Measurements from ENCODE around the gene ATP5PO. TPM values are rescaled to one million over a fixed set of nuclear protein-coding genes. Genes with fewer than 3 reads are reported as not detected.
A peak's percentile ranks its signal among the peaks of the same experiment; 100 is the strongest.

Gene ATP5PO
- total RNA-seq (2021; ENCODE audit: unreplicated experiment): 190 TPM
- 219 TPM for polyA plus RNA-seq (2012; ENCODE audit: insufficient read length)
- percentile 97 among the genes with signal in this experiment for Bru-seq, nascent RNA
- BruChase-seq, experiment 1, labeled RNA remaining after a 2-hour chase: percentile 97 among the genes with signal in this experiment
- BruChase-seq, experiment 2, labeled RNA remaining after a 6-hour chase: percentile 99 among the genes with signal in this experiment
- long read RNA-seq, transcript ATP5PO-201 (7 exons, 932 nt): major isoform, 155 of 173 reads
- long read RNA-seq, partial matches to known transcripts: 9 of 173 reads
- long read RNA-seq, other reads (novel, unspliced or antisense): 9 of 173 reads

DNA sequence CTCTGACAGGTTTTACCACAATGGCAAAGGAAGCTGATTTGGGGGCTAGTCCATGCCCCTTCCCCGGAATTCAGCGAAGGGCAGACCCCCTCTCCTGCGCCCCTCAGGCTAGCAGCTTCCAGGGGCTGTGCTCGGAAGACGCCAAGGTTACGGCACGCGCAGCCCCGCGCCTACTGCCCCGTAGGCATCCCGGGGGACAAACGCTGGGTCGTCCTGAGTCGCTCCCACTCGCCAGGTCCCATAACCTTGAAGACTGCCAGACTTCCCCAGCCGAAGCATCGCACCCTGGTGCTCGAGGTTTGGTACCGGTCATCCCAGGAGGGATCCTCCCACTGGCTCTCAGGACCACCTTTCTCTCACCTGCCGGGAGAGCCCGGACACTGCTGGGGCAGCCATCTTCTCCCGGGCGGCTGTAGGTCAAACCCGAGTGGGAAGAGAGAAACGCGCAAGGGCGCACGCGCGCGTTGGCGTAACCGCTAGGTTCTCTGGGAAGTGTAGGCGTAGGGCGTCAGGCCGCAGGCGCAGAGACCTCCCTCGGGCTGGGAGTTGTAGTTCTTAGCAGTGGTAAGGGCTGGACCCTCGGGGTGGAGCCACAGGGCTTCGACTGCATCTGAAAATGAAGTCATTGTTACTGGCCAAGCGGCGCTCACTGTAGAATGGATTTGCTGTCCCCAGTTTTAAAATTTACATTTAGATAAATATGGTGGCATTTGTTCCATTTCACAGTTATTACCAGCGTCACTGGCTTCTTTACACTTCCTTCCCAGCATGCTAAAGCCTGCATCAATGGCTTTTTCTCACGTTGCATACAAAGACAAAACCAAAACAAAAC is at the start of gene ATP5PO:
ATP5PO (minus strand) TSS at position 437 of the 832 bp plus-strand sequence; CDS start at position 396, 41 bp downstream.
- ChIA-PET POLR2A (interaction anchor here (0.6 kb wide), 2 partner anchors 128 to 327 kb away, joined by 3 read pairs; partner anchors contain the start of gene DONSON), CTCF (no interaction called here)
- intact Hi-C loops (cut with micrococcal nuclease; ENCODE audit: unreplicated experiment) (no loop called here), in situ Hi-C loops (cut with HindIII; ENCODE audit: low pct_unique_long_range_greater_than_20kb, low sequenced_read_pairs) (no loop called here)
- TSS peak; percentile 66 for BruUV-seq (replicated peaks)
- peaks cover 4% of the 10 kb centered on the region; the same call in 1 of the 2 replicates for H3K4me1 ChIP-seq (ENCODE audit: control insufficient read depth, insufficient read depth, low read length)
- H3K9me3 ChIP-seq (ENCODE audit: control insufficient read depth, insufficient read depth, low read depth, low read length): no peaks in the 10 kb centered on the region
- H3K36me3 ChIP-seq (ENCODE audit: control insufficient read depth, insufficient read depth, low read length): peaks cover 10% of the 10 kb centered on the region
- no peaks in the 10 kb centered on the region for H3K27me3 ChIP-seq (ENCODE audit: control insufficient read depth, insufficient read depth, low read length)
- peak within 1 kb of the TSS; percentile 94 for H3K27ac ChIP-seq (ENCODE audit: low read length)
- TF ChIP-seq REST (IDR thresholded peaks at IDR 0.05; ENCODE audit: insufficient read depth in 1 of 2, low read depth in 2 of 2, low read length in 1 of 2) (0 out of 4 replicates have a peak, but pooled peaks of 1 of the 2 experiments have one; percentile 29), SIN3A (IDR thresholded peaks at IDR 0.05; ENCODE audit: borderline replicate concordance, insufficient read depth, low read depth, low read length) (0 out of 2 replicates have a peak, but pooled peaks have one; percentile 65), CTCF (IDR thresholded peaks at IDR 0.05) (no peak), TCF7L2 (IDR thresholded peaks at IDR 0.05; ENCODE audit: low read depth, low read length) (no peak), POLR2AphosphoS5 (IDR thresholded peaks at IDR 0.05; ENCODE audit: low read depth, low read length) (peak; percentile 91)
- ATAC-seq (peak; percentile 100), DNase-seq (ENCODE audit: low read depth, low spot score) (peak; percentile 90)
- H3K4me3 ChIP-seq (ENCODE audit: low read depth in 2 of 2, low read length in 2 of 2): peak within 1 kb of the TSS; percentile 91 to 99

GRCh38 chr21:33964706-33965325 is 49.2 kb upstream of the ATP5PO start:
- no peak for TF ChIP-seq TCF7L2 (IDR thresholded peaks at IDR 0.05; ENCODE audit: low read depth, low read length)
- no peak for TF ChIP-seq POLR2AphosphoS5 (IDR thresholded peaks at IDR 0.05; ENCODE audit: low read depth, low read length)
- TF ChIP-seq REST (IDR thresholded peaks at IDR 0.05; ENCODE audit: insufficient read depth in 1 of 2, low read depth in 2 of 2, low read length in 1 of 2): no peak
- TF ChIP-seq CTCF (IDR thresholded peaks at IDR 0.05): no peak
- H3K9me3 ChIP-seq (ENCODE audit: control insufficient read depth, insufficient read depth, low read depth, low read length): peaks cover under 1% of the 10 kb centered on the region; the same call in 1 of the 2 replicates
- ATAC-seq (no peak), DNase-seq (ENCODE audit: low read depth, low spot score) (no peak)
- no peak overlapping the region for H3K4me3 ChIP-seq (ENCODE audit: low read depth in 2 of 2, low read length in 2 of 2)
- no peaks in the 10 kb centered on the region; the same call in 1 of the 2 replicates for H3K36me3 ChIP-seq (ENCODE audit: control insufficient read depth, insufficient read depth, low read length)
- no peak overlapping the region for H3K27ac ChIP-seq (ENCODE audit: low read length)
- in situ Hi-C loops (cut with HindIII; ENCODE audit: low pct_unique_long_range_greater_than_20kb, low sequenced_read_pairs) (no loop called here), intact Hi-C loops (cut with micrococcal nuclease; ENCODE audit: unreplicated experiment) (no loop called here)
- no peaks in the 10 kb centered on the region for H3K27me3 ChIP-seq (ENCODE audit: control insufficient read depth, insufficient read depth, low read length)
- H3K4me1 ChIP-seq (ENCODE audit: control insufficient read depth, insufficient read depth, low read length): peaks cover 10% of the 10 kb centered on the region; the same call in 1 of the 2 replicates
- ChIA-PET CTCF (no interaction called here), POLR2A (no interaction called here)
- no TSS peak for BruUV-seq (replicated peaks)
